VCaP (cell line): ENCODE data around the gene DGKQ.
A peak's percentile ranks its signal among the peaks of the same experiment; 100 is the strongest.

Experiments used
- H3K27ac ChIP-seq: fragments of 450-650 bp; 2 replicates; pipeline ENCODE4 v1.5.1; 2017
- CTCF ChIP-seq: fragments of 450-650 bp; conservative IDR thresholded peaks from 2 replicates; pipeline ENCODE4 v1.5.1; 2017; ENCODE audit warnings: mild to moderate bottlenecking, moderate library complexity

The DGKQ gene

DNA sequence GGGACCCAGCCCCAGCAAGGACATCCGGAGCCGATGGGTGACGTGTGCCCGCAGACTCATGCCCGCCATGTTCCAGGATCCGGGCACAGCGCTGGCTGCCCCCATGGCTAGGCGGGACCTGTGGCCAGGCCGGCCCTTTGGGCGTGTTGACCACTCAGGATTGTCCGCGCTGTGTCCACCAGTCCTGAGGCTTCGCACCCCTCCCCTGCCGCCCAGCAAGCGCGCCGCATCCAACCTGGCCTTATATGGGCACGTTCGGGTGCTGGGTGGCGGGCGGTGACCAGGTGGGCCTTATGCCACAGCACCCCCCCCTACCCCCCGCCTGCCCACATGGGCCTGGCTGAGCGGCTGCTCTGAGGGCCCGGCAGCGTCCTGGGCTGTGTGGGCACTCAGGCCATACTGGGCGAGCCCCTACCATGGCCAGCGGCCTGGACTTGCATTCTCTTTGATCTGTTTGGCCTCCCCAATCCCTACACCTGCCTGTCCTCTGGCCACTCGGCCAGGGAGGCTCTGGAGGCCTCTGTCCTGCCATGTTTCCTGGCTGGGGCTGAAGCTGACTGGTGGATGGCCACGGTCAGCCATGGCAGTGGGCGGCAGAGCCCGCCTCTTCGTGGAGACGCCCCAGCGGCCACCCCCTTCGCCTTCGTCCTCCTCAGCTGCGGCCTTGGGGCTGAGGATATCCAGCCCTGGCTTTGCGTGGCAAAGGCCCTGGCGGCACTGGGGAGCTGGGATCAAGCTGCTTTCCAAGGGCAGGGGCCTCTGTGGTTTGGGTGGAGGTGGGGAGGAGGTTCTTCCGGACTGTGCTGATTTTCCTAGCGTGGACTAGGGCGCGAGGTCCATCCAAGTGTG, 40.1 kb upstream of the DGKQ start:
- H3K27ac ChIP-seq = peak overlapping the region; percentile 72
- no peak for TF ChIP-seq CTCF

DNA sequence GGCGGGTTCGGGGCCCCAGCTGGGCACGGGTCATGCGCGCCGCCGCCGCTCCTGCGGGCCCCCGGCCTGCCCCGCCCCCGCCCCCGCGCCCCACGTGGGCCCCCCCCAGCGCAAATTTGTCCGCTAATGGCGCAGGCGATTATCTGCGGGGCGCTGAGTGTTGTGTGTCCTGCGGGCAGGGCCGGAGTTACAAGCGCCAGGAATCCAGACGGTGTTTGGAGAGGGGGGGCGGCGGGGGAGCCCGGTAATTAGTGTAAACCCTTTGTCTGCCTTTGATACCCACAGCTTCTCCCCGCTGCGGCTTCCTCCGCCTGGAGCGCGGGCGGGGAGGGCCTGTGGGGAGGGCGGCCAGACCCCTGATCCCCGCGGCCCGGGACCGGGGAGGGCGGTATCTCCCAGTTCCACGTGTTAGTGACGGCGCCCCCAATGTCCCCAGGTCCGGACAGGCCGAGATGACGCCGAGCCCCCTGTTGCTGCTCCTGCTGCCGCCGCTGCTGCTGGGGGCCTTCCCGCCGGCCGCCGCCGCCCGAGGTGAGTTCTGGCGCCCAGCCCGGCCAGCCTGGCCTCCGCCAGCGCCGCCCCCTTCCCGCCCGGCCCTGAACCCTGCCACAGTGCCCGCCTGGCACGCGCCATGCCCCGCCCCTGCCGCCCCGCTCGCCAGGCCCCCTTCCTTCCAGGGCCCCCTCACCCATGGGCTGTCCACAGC, 38.8 kb upstream of the DGKQ start:
- no peak for TF ChIP-seq CTCF
- peak overlapping the region; percentile 72 for H3K27ac ChIP-seq

- peak overlapping the region; percentile 72 for H3K27ac ChIP-seq
These were observed 38.3 kb upstream of the DGKQ start for GRCh38 chr4:1011666-1012033.

GRCh38 chr4:1011022-1011665, 37.8 kb upstream of the DGKQ start, which contains the start of gene FGFRL1:
TSS of gene FGFRL1 (plus strand) at chr4:1011626. CDS start at chr4:1012486, 860 bp downstream.
- no peak for TF ChIP-seq CTCF
- H3K27ac ChIP-seq = peak within 1 kb of the TSS; percentile 82

More at GRCh38 chr4:1011666-1012033, 38.3 kb upstream of the DGKQ start:
- TF ChIP-seq CTCF = no peak

DNA sequence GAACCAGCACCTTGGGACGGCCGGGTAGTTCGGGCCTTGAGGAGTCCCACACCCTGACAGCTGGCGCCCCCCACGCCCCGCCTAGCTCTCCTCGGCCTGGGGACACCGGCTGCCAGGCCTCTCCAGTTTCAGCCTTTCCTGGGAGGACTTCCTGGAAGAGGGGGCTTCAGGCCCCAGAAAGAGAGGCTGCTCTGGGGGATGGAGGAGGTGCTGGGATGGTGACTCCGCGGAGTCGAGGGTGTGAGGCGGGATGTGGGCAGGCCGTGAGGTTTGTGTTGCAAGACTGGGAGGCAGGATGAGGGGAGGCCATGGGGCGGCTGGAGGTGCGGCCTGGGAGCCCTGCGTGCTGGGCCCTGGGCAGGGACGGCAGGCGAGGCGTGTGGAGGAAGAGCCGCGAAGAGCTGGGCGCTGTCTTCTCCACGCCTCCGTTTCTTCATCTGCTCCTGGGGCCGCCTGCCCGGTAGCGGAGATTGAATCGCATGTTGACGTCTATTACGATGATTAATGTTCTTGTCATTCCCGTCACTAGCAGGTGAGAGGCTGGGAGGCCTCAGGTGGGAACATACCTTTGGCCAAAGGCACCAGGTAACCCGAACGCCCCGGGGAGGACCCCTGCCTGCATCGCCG, 37.1 kb upstream of the DGKQ start:
- TF ChIP-seq CTCF = no peak
- H3K27ac ChIP-seq = peak overlapping the region; percentile 82

DNA sequence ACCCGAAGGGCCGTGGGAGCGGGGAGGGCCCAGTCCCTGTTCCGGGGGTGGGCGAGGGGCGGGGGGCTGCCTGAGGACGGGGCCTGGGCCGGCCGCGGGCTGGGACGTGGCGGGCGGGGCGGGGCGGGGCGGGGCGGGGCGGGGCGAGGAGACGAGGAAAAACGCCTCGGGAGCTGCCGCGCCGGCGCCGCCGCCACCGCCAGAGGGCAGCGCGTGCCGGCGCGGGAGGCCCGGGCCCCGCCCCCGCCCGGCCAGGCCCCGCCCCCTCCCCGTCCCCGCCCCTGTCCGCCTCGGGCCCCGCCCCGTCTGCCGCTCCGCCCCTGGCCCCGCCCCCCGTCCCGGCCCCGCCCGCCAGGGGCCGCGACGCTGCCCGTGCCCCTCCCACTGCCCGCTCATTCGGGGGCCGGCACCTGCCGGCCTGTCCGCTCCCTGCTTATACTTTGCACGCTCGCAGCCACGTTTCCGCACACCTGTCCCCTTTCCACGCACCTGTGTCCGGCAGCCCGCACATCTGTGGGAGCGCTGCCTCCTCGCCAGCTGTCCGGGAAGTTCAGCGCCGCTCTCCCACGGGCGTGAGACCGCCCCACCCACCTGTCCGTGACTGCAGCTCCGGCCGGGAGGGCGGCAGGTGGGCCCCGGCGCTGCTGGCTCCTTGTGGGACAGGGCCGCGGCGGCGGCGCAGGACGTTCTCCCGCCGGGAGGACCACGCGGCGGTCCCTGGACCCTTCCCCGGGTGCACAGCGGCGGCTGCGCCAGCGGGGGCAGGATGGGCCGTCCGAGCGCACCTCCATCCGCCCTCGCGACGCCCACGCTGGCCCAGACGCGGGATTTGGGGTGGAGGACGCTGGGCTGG, 36.4 kb upstream of the DGKQ start:
- peak; percentile 5; the same call in 1 of the 2 replicates for TF ChIP-seq CTCF
- H3K27ac ChIP-seq = peak overlapping the region; percentile 82
